RWPE2 (cell line): ENCODE data around the gene TRPC1.

Experiments used
- ATAC-seq: fragments of 200-7000 bp; cut with Tn5 transposase; 3 replicates; pipeline ENCODE4 v1.9.1; 2021; ENCODE audit warnings: low read depth
- DNase-seq: peaks from one replicate; pipeline ENCODE4 v3.0.0-alpha.2; 2020; ENCODE audit warnings: low spot score
- H3K27ac ChIP-seq: fragments of 450-650 bp; 2 replicates; pipeline ENCODE4 v1.5.1; 2017; ENCODE audit warnings: mild to moderate bottlenecking; ENCODE audit not compliant: poor library complexity, severe bottlenecking
- H3K27me3 ChIP-seq: fragments of 250-450 bp; sonication (Bioruptor Pico); 2 replicates; pipeline ENCODE4 v1.5.1; 2021; ENCODE audit warnings: mild to moderate bottlenecking, moderate library complexity; ENCODE audit not compliant: insufficient read depth, poor library complexity, severe bottlenecking
- H3K36me3 ChIP-seq: fragments of 250-450 bp; sonication (Bioruptor Pico); 2 replicates; pipeline ENCODE4 v1.5.1; 2020; ENCODE audit warnings: low read depth, mild to moderate bottlenecking, moderate library complexity
- H3K4me1 ChIP-seq: fragments of 250-450 bp; sonication (Bioruptor Pico); 2 replicates; pipeline ENCODE4 v1.5.1; 2021; ENCODE audit warnings: mild to moderate bottlenecking, moderate library complexity; ENCODE audit not compliant: insufficient read depth, poor library complexity, severe bottlenecking
- H3K4me3 ChIP-seq: fragments of 250-450 bp; sonication (Bioruptor Pico); 2 replicates; pipeline ENCODE4 v1.5.1; 2021; ENCODE audit warnings: mild to moderate bottlenecking, moderate library complexity; ENCODE audit not compliant: severe bottlenecking
- H3K9me3 ChIP-seq: fragments of 250-450 bp; sonication (Bioruptor Pico); 2 replicates; pipeline ENCODE4 v1.5.1; 2021; ENCODE audit warnings: mild to moderate bottlenecking, moderate library complexity; ENCODE audit not compliant: severe bottlenecking
- CTCF ChIP-seq: fragments of 450-650 bp; IDR thresholded peaks from one replicate; pipeline ENCODE4 v1.5.1; 2017; ENCODE audit warnings: mild to moderate bottlenecking, moderate library complexity; ENCODE audit not compliant: poor library complexity, severe bottlenecking

TRPC1 gene

DNA sequence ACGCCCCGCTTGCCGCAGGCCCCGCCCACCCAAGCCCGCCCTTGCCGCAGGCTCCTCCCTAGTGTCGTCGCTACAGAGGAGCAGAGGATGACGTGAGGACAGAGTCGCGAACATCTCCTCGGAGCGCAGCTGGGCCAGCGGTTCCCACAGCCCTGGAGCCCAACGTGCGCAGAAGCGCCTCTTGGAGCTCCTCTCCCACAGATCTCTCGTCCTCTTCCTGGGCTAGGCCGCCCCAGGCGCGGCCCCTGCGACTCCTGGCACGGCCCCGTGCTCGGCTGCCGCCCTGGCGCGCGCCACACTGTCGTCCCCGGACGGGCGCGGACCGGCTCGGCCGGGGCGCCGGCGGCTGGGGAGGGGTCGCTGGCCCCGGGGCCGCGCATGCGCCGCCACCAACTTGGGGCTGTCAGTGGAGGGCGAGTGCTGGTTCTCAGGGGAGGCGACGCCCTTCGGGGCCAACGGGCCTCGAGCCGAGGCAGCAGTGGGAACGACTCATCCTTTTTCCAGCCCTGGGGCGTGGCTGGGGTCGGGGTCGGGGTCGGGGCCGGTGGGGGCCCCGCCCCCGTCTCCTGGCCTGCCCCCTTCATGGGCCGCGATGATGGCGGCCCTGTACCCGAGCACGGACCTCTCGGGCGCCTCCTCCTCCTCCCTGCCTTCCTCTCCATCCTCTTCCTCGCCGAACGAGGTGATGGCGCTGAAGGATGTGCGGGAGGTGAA lies at the start of gene TRPC1:
TSS of gene TRPC1 (plus strand) at position 67 of the 714 bp plus-strand sequence. CDS start at position 593, 526 bp downstream.
- no peak for TF ChIP-seq CTCF
- H3K4me1 ChIP-seq = peaks cover 13% of the 10 kb centered on the region
- peak within 1 kb of the TSS; percentile 37 for H3K27ac ChIP-seq
- H3K27me3 ChIP-seq = no peaks in the 10 kb centered on the region
- H3K9me3 ChIP-seq = peaks cover 2% of the 10 kb centered on the region
- H3K36me3 ChIP-seq = no peaks in the 10 kb centered on the region
- DNase-seq = peak; percentile 67
- peak; percentile 81 for ATAC-seq
- peak within 1 kb of the TSS; percentile 100 for H3K4me3 ChIP-seq

- no peaks in the 10 kb centered on the region for H3K4me1 ChIP-seq
Observed at GRCh38 chr3:142676151-142676550, 47.7 kb upstream of the TRPC1 start.

DNA sequence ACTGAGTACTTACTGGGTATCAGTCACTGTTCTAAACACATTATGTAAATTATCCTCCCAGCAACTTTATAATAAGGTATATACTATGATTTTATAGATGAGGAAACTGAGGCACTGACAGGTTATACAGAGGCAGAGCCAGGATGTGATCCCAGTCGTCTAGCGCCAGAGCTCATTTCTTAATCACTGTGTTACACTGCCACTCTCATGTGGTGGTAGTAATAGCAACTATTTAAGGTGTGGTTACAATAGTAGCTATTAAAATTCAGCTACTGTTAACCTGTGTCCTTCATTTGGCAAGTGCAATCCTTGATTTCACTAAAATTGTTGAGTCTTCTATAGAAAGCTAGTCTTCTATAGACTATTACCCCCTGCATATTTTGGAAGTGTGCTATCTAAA lies 43.1 kb upstream of the TRPC1 start:
- peak; percentile 37 for TF ChIP-seq CTCF
- no peak for DNase-seq
- Histone ChIP-seq H3K9me3 (no peaks in the 10 kb centered on the region), H3K36me3 (no peaks in the 10 kb centered on the region), H3K4me1 (no peaks in the 10 kb centered on the region), H3K27ac (no peak overlapping the region), H3K27me3 (no peaks in the 10 kb centered on the region), H3K4me3 (no peak overlapping the region)
- peak; percentile 52; the same call in 1 of the 3 replicates for ATAC-seq

More at GRCh38 chr3:142676151-142676550, 47.7 kb upstream of the TRPC1 start:
- DNase-seq = no peak
- H3K4me3 ChIP-seq = no peak overlapping the region
- TF ChIP-seq CTCF = no peak
- no peaks in the 10 kb centered on the region for H3K36me3 ChIP-seq
- H3K27me3 ChIP-seq = no peaks in the 10 kb centered on the region
- no peak overlapping the region for H3K27ac ChIP-seq
- ATAC-seq = no peak
- H3K9me3 ChIP-seq = no peaks in the 10 kb centered on the region

- H3K36me3 ChIP-seq = peaks cover 5% of the 10 kb centered on the region; the same call in 1 of the 2 replicates
- no peak overlapping the region for H3K27ac ChIP-seq
- H3K4me3 ChIP-seq = no peak overlapping the region
- no peak for DNase-seq
- no peaks in the 10 kb centered on the region for H3K27me3 ChIP-seq
- no peak for ATAC-seq
- H3K9me3 ChIP-seq = peaks cover 2% of the 10 kb centered on the region
- H3K4me1 ChIP-seq = no peaks in the 10 kb centered on the region
- TF ChIP-seq CTCF = no peak
Observed at GRCh38 chr3:142690613-142691012, 33.2 kb upstream of the TRPC1 start.

DNA sequence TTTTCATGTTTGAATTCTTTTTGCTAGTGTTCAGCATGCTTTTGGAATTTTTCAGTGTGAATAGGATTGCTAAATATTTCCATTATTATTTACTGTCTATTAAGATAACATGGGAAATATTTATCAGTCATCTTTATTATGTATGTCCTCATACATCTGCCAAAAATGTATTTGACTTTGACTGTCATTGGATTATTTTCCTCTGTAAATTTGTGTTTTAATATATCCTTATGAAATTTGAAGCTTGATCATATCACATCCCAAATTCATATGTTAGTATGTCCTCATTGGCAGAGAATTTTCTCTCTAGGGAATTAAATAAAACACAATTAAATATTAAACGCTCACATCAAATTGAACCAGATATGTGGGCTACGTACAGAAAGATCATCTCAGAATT lies 32.3 kb upstream of the TRPC1 start:
- H3K4me1 ChIP-seq = no peaks in the 10 kb centered on the region
- H3K27me3 ChIP-seq = no peaks in the 10 kb centered on the region
- TF ChIP-seq CTCF = no peak
- H3K9me3 ChIP-seq = peaks cover 2% of the 10 kb centered on the region
- no peak for ATAC-seq
- no peak overlapping the region for H3K27ac ChIP-seq
- peaks cover 5% of the 10 kb centered on the region; the same call in 1 of the 2 replicates for H3K36me3 ChIP-seq
- DNase-seq = no peak
- H3K4me3 ChIP-seq = no peak overlapping the region
